A549 (cell line): ENCODE results near the gene LINC01488. TPM values are rescaled to one million over a fixed set of nuclear protein-coding genes. Genes with fewer than 3 reads are reported as not detected.

Experiments used
- ATAC-seq, 2 experiments: fragments of 200-7000 bp in 1 of 2; fragments of >200 bp in 1 of 2; cut with Nextera tagmentation in 1 of 2; cut with Tn5 transposase in 1 of 2; 3 replicates each; pipeline versions ENCODE4 v1.8.0 to v1.9.1; 2018 to 2020; ENCODE audit warnings: mild to moderate bottlenecking in 1 of 2, moderate library complexity in 1 of 2
- CTCF ChIA-PET: fragments of 300-600 bp; sonication (Branson Sonifier 250); formaldehyde crosslinking; extraction: SDS; loops from one replicate; lab custom pipeline; 2021; ENCODE audit warnings: antibody characterized with exemption, inconsistent platforms; lab: Yijun Ruan, JAX
- POLR2A ChIA-PET: fragments of 350-600 bp; formaldehyde crosslinking; extraction: SDS; loops from one replicate; lab custom pipeline; 2021; ENCODE audit warnings: antibody characterized with exemption, inconsistent platforms; lab: Yijun Ruan, JAX
- DNase-seq, 2 experiments: peaks; one replicate each; pipeline versions ENCODE4 v3.0.0 to v3.0.0-alpha.2; 2011 to 2016; ENCODE audit warnings: low read depth in 1 of 2, low spot score in 1 of 2
- FAIRE-seq: peaks from 2 replicates; lab custom pipeline; 2011; peaks lifted over from hg19 to GRCh38; lab: Jason Lieb, UNC
- H3K27ac ChIP-seq, 2 experiments: fragments of >200 bp; sonication (Bioruptor Twin); formaldehyde crosslinking; 3 replicates each; pipeline ENCODE4 v1.5.1; 2016 to 2017
- H3K4me1 ChIP-seq: fragments of >200 bp; sonication (Bioruptor Twin); formaldehyde crosslinking; 3 replicates; pipeline ENCODE4 v1.6.1; 2016
- H3K4me2 ChIP-seq: fragments of >200 bp; sonication (Bioruptor Twin); formaldehyde crosslinking; 3 replicates; pipeline ENCODE4 v1.6.1; 2016
- H3K4me3 ChIP-seq: fragments of >200 bp; sonication (Bioruptor Twin); formaldehyde crosslinking; 3 replicates; pipeline ENCODE4 v1.5.1; 2016
- H3K9me3 ChIP-seq: fragments of >200 bp; sonication (Bioruptor Twin); formaldehyde crosslinking; 3 replicates; pipeline ENCODE4 v1.6.1; 2016
- CBX8 ChIP-seq: fragments of 200-600 bp; sonication (generic); IDR thresholded peaks from 2 replicates; pipeline ENCODE4 v1.6.1; 2016
- CEBPB ChIP-seq, 2 experiments: fragments of >200 bp in 1 of 2; sonication (Bioruptor Twin) in 1 of 2; formaldehyde crosslinking in 1 of 2; IDR thresholded peaks; 2 replicates each; pipeline ENCODE4 v1.6.1; 2012 to 2016
- CHD2 ChIP-seq: fragments of 150-350 bp; IDR thresholded peaks from 2 replicates; pipeline ENCODE4 v1.6.1; 2014; ENCODE audit warnings: low read length; ENCODE audit not compliant: partially characterized antibody
- EP300 ChIP-seq, 2 experiments: fragments of >200 bp; sonication (Bioruptor Twin); formaldehyde crosslinking; IDR thresholded peaks; 2 replicates in 1 of 2; 3 replicates in 1 of 2; pipeline ENCODE4 v1.6.1; 2016 to 2017
- HDAC2 ChIP-seq: fragments of 200-600 bp; sonication (generic); IDR thresholded peaks from 2 replicates; pipeline ENCODE4 v1.6.1; 2016
- HEYL ChIP-seq: fragments of 250-450 bp; sonication (Bioruptor Pico); IDR thresholded peaks from 2 replicates; pipeline ENCODE4 v1.8.0; 2021; ENCODE audit warnings: mild to moderate bottlenecking, moderate library complexity
- HOXB13 ChIP-seq: fragments of 250-450 bp; sonication (Bioruptor Pico); IDR thresholded peaks from 2 replicates; pipeline ENCODE4 v1.5.0; 2020; ENCODE audit warnings: low read depth, mild to moderate bottlenecking, moderate library complexity
- KDM1A ChIP-seq: fragments of 200-600 bp; sonication (generic); IDR thresholded peaks from 2 replicates; pipeline ENCODE4 v1.6.1; 2016; ENCODE audit warnings: low read depth, mild to moderate bottlenecking
- KDM5A ChIP-seq: fragments of 200-600 bp; sonication (generic); IDR thresholded peaks from 2 replicates; pipeline ENCODE4 v1.6.1; 2016; ENCODE audit warnings: antibody characterized with exemption, mild to moderate bottlenecking
- MAFK ChIP-seq: fragments of 450-650 bp; IDR thresholded peaks from 2 replicates; pipeline ENCODE4 v1.6.1; 2014; ENCODE audit not compliant: partially characterized antibody
- MAZ ChIP-seq: fragments of 150-350 bp; IDR thresholded peaks from 2 replicates; pipeline ENCODE4 v1.6.1; 2014; ENCODE audit warnings: antibody characterized with exemption, low read depth, low read length, borderline replicate concordance
- MYC ChIP-seq: IDR thresholded peaks from 2 replicates; pipeline ENCODE4 v1.6.1; 2012; ENCODE audit warnings: mild to moderate bottlenecking, inconsistent platforms, low read length, improper control_type of control experiment, borderline replicate concordance
- NFE2L2 ChIP-seq: fragments of 150-350 bp; conservative IDR thresholded peaks from 2 replicates; pipeline ENCODE4 v1.6.1; 2014; ENCODE audit warnings: low read length
- RAD21 ChIP-seq, 2 experiments: fragments of >200 bp in 1 of 2; sonication (Bioruptor Twin) in 1 of 2; formaldehyde crosslinking in 1 of 2; IDR thresholded peaks in 1 of 2; conservative IDR thresholded peaks in 1 of 2; 2 replicates in 1 of 2; 3 replicates in 1 of 2; pipeline ENCODE4 v1.6.1; 2012 to 2018; ENCODE audit warnings: inconsistent platforms in 1 of 2
- RCOR1 ChIP-seq: fragments of 150-350 bp; IDR thresholded peaks from 2 replicates; pipeline ENCODE4 v1.6.1; 2014; ENCODE audit warnings: antibody characterized with exemption, low read length, low read depth
- RNF2 ChIP-seq: fragments of 200-600 bp; sonication (generic); IDR thresholded peaks from 2 replicates; pipeline ENCODE4 v1.6.1; 2016; ENCODE audit warnings: low read depth, mild to moderate bottlenecking, antibody characterized with exemption, moderate library complexity, borderline replicate concordance
- TP53 ChIP-seq: fragments of 250-450 bp; sonication (Bioruptor Pico); IDR thresholded peaks from 2 replicates; pipeline ENCODE4 v1.5.0; 2021; ENCODE audit warnings: mild to moderate bottlenecking, moderate library complexity
- ZC3H11A ChIP-seq: fragments of 450-650 bp; IDR thresholded peaks from 2 replicates; pipeline ENCODE4 v1.6.1; 2014; ENCODE audit warnings: antibody characterized with exemption, mild to moderate bottlenecking
- ZFP36 ChIP-seq: fragments of 450-650 bp; IDR thresholded peaks from 2 replicates; pipeline ENCODE4 v1.6.1; 2014; ENCODE audit warnings: borderline replicate concordance; ENCODE audit not compliant: partially characterized antibody
- ZNF302 ChIP-seq: fragments of 250-450 bp; sonication (Bioruptor Pico); IDR thresholded peaks from 2 replicates; pipeline ENCODE4 v1.9.0; 2021; ENCODE audit warnings: inconsistent platforms, mild to moderate bottlenecking, moderate library complexity
- WGBS: methylation state at CpG from one replicate; pipeline ENCODE4 v1.1.6; 2017; ENCODE audit errors: missing lambda C conversion rate; 5-methylcytosine and 5-hydroxymethylcytosine counted together
- polyA plus RNA-seq, 4 experiments: library from polyadenylated mRNA; depleted of rRNA in 3 of 4; stranded (reverse); fragments of >200 nt; fragmentation: RNase III in 1 of 4; extraction: RNeasy Plus Mini Kit Qiagen cat#74134 plus additional on column Dnase treatment in 1 of 4; gene quantifications; 2 replicates in 3 of 4; 3 replicates in 1 of 4; pipeline ENCODE4 v1.2.3, GENCODE V29; 2011 to 2017
- TF ChIP-seq, protein P1 (sequence below): fragments of >200 bp; sonication (Bioruptor Twin); formaldehyde crosslinking; IDR thresholded peaks from 3 replicates; pipeline ENCODE4 v1.5.1; 2016
- TF ChIP-seq, protein P2 (sequence below): IDR thresholded peaks from 2 replicates; pipeline ENCODE4 v1.6.1; 2012
- TF ChIP-seq, protein P3 (sequence below): IDR thresholded peaks from 2 replicates; pipeline ENCODE4 v1.6.1; 2012; ENCODE audit warnings: low read depth, borderline replicate concordance
- TF ChIP-seq, protein P4 (sequence below): IDR thresholded peaks from 2 replicates; pipeline ENCODE4 v1.6.1; 2012
- TF ChIP-seq, protein P5 (sequence below): fragments of 450-650 bp; IDR thresholded peaks from 2 replicates; pipeline ENCODE4 v1.6.1; 2014; ENCODE audit warnings: antibody characterized with exemption

Gene LINC01488
- polyA plus RNA-seq, 2 of the 4 experiments (the other 2 are of a cell fraction): 0.05 TPM; not detected in 1

DNA sequence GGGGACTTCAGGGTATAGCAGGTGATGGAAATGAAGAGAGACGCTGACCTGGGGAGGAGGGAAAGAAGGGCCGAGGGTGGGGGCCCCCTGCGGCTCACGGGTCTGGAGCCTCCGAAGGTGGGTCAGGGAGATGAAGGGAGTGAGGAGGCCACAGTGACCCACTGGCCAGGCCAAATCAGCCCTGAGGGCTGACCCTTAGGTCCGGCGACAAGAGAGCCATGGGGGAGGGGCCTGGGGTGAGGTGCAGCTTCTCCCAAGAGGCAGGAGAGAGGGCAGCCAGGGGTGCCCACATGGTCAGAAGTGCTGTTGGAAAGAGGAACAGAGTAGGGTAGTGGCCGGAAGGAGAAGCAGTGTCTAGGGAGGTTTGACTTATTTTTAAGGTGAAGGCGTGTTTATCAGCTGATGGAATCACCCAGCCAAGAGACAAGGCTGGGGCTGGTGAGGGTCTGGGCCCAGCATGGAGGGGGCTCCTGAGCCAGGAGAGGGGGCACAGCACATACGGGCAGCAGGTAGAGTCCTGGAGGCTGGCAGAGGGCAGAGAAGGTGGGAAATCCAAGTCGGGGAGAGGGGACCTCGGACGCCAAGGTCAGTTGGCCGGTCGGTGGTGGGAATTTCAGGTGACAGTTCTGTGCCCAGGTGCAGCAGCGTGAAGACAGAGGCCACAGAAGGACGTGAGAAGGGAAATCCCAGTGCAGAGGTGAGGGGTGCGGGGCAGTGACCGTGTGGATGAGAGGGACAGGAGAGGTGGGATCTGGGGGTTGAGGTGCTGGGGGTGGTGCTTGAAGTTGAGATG is 49.0 kb downstream of the LINC01488 start:
- FAIRE-seq (no peak), ATAC-seq (no peak), DNase-seq (no peak)
- Histone ChIP-seq H3K4me2 (no peak overlapping the region), H3K27ac (no peak overlapping the region), H3K4me3 (no peak overlapping the region), H3K9me3 (no peaks in the 10 kb centered on the region), H3K4me1 (no peaks in the 10 kb centered on the region)
- CTCF ChIA-PET: interaction anchor here (1.0 to 1.6 kb wide), 2 partner anchors 22 to 134 kb away, joined by 3 read pairs; no protein-coding TSS in a partner anchor
- 85% methylated on average over 19 of the region's 19 CpGs for WGBS
- TF ChIP-seq, protein P1, sequence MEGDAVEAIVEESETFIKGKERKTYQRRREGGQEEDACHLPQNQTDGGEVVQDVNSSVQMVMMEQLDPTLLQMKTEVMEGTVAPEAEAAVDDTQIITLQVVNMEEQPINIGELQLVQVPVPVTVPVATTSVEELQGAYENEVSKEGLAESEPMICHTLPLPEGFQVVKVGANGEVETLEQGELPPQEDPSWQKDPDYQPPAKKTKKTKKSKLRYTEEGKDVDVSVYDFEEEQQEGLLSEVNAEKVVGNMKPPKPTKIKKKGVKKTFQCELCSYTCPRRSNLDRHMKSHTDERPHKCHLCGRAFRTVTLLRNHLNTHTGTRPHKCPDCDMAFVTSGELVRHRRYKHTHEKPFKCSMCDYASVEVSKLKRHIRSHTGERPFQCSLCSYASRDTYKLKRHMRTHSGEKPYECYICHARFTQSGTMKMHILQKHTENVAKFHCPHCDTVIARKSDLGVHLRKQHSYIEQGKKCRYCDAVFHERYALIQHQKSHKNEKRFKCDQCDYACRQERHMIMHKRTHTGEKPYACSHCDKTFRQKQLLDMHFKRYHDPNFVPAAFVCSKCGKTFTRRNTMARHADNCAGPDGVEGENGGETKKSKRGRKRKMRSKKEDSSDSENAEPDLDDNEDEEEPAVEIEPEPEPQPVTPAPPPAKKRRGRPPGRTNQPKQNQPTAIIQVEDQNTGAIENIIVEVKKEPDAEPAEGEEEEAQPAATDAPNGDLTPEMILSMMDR: no peak
- TF ChIP-seq ZC3H11A: no peak
- no peak for TF ChIP-seq TP53 (CRISPR knock-in tag)
- no peak for TF ChIP-seq EP300 (IDR thresholded peaks at IDR 0.05)
- POLR2A ChIA-PET: no interaction called here

DNA sequence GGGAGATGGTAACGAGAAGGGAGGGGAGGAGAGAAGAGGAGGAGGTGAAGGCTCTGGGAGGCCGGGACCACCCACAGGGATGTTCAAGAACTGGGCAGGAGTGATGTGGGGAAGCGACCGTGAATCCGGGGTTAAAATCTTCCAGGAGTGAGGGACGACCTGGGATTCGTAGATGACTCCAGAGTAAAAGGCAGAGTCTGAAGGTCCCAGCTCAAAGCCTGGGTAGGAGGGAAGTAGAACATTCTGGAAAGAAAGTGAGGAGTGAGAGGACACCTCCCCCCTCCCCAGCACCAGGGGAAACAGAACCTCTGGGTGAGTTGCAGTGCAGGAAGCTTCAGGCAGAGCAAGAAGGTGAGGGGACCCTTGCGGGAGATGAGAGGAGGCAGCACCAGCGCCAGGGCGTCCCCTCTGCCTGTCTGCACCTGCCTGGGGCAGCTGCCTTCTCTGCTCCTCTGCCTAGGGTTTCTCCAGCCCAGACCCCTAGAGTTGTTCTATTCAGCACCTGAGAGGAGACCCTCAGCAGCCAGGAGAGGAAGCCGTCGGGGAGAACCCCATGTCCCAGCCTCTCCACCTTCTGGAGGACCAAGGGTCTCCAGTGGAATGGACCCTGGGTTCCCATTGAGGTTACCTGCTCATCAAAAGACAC is 49.7 kb downstream of the LINC01488 start:
- no peak for ATAC-seq
- H3K4me1 ChIP-seq: no peaks in the 10 kb centered on the region
- WGBS: 74% methylated on average over 12 of the region's 12 CpGs
- H3K4me3 ChIP-seq: no peak overlapping the region
- CTCF ChIA-PET: interaction anchor here (0.8 kb wide), 1 partner anchor 17 kb away, joined by 3 read pairs; no protein-coding TSS in a partner anchor
- TF ChIP-seq KDM1A (no peak), CBX8 (no peak), MYC (no peak), HOXB13 (CRISPR knock-in tag) (no peak), CEBPB (IDR thresholded peaks at IDR 0.05) (no peak), RCOR1 (no peak), KDM5A (no peak), HEYL (CRISPR knock-in tag) (no peak), RAD21 (conservative IDR thresholded peaks at IDR 0.05 in 1 of 2, IDR thresholded peaks at IDR 0.05 in 1 of 2) (no peak), RNF2 (no peak), ZFP36 (no peak), HDAC2 (no peak), NFE2L2 (no peak)
- TF ChIP-seq, protein P2, sequence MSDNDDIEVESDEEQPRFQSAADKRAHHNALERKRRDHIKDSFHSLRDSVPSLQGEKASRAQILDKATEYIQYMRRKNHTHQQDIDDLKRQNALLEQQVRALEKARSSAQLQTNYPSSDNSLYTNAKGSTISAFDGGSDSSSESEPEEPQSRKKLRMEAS: no peak
- TF ChIP-seq, protein P3, sequence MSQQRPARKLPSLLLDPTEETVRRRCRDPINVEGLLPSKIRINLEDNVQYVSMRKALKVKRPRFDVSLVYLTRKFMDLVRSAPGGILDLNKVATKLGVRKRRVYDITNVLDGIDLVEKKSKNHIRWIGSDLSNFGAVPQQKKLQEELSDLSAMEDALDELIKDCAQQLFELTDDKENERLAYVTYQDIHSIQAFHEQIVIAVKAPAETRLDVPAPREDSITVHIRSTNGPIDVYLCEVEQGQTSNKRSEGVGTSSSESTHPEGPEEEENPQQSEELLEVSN: no peak
- H3K27ac ChIP-seq: no peak overlapping the region
- H3K9me3 ChIP-seq: no peaks in the 10 kb centered on the region
- H3K4me2 ChIP-seq: no peak overlapping the region
- POLR2A ChIA-PET: no interaction called here
- no peak for FAIRE-seq
- no peak for DNase-seq

DNA sequence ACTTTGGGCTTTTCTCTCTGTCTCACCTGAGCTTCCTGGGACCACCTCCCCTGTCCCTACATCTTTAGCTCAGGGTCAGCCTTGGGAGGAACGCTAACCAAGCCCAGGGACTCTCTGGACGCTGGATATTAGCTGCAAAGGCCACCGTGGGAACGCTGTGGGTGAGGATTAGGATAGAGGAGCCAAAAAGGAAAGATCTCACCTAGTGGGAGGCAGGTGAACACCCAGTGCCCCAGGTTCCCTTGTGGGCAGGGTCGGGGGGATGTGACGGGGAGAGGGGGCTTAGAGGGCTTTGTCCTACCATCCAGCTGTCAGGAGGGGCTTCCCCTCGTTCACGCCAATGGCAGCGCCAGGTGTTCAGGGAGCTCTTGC is 50.2 kb downstream of the LINC01488 start:
- TF ChIP-seq CHD2 (no peak), ZNF302 (CRISPR knock-in tag) (no peak), MAFK (no peak), MAZ (no peak), CEBPB (IDR thresholded peaks at IDR 0.05) (no peak)
- TF ChIP-seq, protein P4, sequence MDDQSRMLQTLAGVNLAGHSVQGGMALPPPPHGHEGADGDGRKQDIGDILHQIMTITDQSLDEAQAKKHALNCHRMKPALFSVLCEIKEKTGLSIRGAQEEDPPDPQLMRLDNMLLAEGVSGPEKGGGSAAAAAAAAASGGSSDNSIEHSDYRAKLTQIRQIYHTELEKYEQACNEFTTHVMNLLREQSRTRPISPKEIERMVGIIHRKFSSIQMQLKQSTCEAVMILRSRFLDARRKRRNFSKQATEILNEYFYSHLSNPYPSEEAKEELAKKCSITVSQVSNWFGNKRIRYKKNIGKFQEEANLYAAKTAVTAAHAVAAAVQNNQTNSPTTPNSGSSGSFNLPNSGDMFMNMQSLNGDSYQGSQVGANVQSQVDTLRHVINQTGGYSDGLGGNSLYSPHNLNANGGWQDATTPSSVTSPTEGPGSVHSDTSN: no peak
- TF ChIP-seq, protein P5, sequence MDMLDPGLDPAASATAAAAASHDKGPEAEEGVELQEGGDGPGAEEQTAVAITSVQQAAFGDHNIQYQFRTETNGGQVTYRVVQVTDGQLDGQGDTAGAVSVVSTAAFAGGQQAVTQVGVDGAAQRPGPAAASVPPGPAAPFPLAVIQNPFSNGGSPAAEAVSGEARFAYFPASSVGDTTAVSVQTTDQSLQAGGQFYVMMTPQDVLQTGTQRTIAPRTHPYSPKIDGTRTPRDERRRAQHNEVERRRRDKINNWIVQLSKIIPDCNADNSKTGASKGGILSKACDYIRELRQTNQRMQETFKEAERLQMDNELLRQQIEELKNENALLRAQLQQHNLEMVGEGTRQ: no peak
- H3K4me2 ChIP-seq: no peak overlapping the region
- H3K9me3 ChIP-seq: no peaks in the 10 kb centered on the region
- ChIA-PET POLR2A (no interaction called here), CTCF (interaction anchor here (0.8 kb wide), 1 partner anchor 16 kb away, joined by 3 read pairs; no protein-coding TSS in a partner anchor)
- no peak overlapping the region for H3K4me3 ChIP-seq
- no peak overlapping the region for H3K27ac ChIP-seq
- H3K4me1 ChIP-seq: no peaks in the 10 kb centered on the region
- WGBS: 67% methylated on average over 9 of the region's 9 CpGs
- ATAC-seq (no peak; a peak in 1 of 6 replicates), FAIRE-seq (no peak), DNase-seq (no peak)
